GM12878 (cell line): Measurements from ENCODE around the gene IL1RAPL1. TPM values are rescaled to one million over a fixed set of nuclear protein-coding genes. Genes with fewer than 3 reads are reported as not detected.

Experiments used
- ATAC-seq: fragments of 200-7000 bp; cut with Tn5 transposase; 3 replicates; pipeline ENCODE4 v1.9.1; 2020; ENCODE audit warnings: mild to moderate bottlenecking, moderate library complexity
- BruUV-seq: library from RNA; stranded (reverse); fragments of 400-500 nt; replicated peaks from 2 replicates; lab custom pipeline; 2021; lab: Mats Ljungman, UMichigan
- CTCF ChIA-PET: fragments of 300-600 bp; sonication (Branson Sonifier 250); formaldehyde crosslinking; extraction: SDS; loops from one replicate; lab custom pipeline; 2021; ENCODE audit warnings: inconsistent platforms; lab: Yijun Ruan, JAX
- POLR2A ChIA-PET: fragments of 350-600 bp; formaldehyde crosslinking; extraction: SDS; loops from one replicate; lab custom pipeline; 2021; ENCODE audit warnings: inconsistent platforms; lab: Charles Lee
- RAD21 ChIA-PET: fragments of 300-600 bp; sonication (Branson Sonifier 250); formaldehyde crosslinking; loops from one replicate; lab custom pipeline; 2023; ENCODE audit warnings: antibody characterized with exemption; ENCODE audit not compliant: unreplicated experiment; lab: Charles Lee
- SMC1A ChIA-PET: fragments of 300-600 bp; sonication (Branson Sonifier 250); formaldehyde crosslinking; loops from one replicate; lab custom pipeline; 2023; ENCODE audit not compliant: unreplicated experiment, uncharacterized antibody; lab: Charles Lee
- DNase-seq: peaks from one replicate; pipeline ENCODE4 v3.0.0-alpha.2; 2011; ENCODE audit warnings: low read depth, low spot score
- FAIRE-seq: peaks from 3 replicates; lab custom pipeline; 2011; peaks lifted over from hg19 to GRCh38; lab: Jason Lieb, UNC
- H2AFZ ChIP-seq: 2 replicates; pipeline ENCODE4 v1.6.0; 2011; ENCODE audit warnings: low read depth, low read length, control low read depth; ENCODE audit not compliant: control insufficient read depth
- H3K27ac ChIP-seq: 2 replicates; pipeline ENCODE4 v1.5.1; 2011; ENCODE audit warnings: control low read depth; ENCODE audit not compliant: control insufficient read depth, insufficient read depth
- H3K27me3 ChIP-seq, 2 experiments: replicated peaks in 1 of 2; 2 replicates each; pipeline versions ENCODE4 v1.6.0 to v1.6.1; 2011; ENCODE audit warnings: low read length in 1 of 2; ENCODE audit not compliant: control insufficient read depth in 2 of 2, insufficient read depth in 2 of 2
- H3K36me3 ChIP-seq, 2 experiments: 2 replicates each; pipeline ENCODE4 v1.5.1; 2011; ENCODE audit warnings: low read length in 1 of 2; ENCODE audit not compliant: control insufficient read depth in 2 of 2, insufficient read depth in 2 of 2
- H3K4me1 ChIP-seq: 2 replicates; pipeline ENCODE4 v1.6.1; 2011; ENCODE audit warnings: mild to moderate bottlenecking, low read length, moderate library complexity, mixed read lengths; ENCODE audit not compliant: control insufficient read depth, insufficient read depth
- H3K4me2 ChIP-seq: 2 replicates; pipeline ENCODE4 v1.6.0; 2011; ENCODE audit warnings: control low read depth; ENCODE audit not compliant: control insufficient read depth, insufficient read depth
- H3K4me3 ChIP-seq: fragments of 200-600 bp; sonication (generic); 2 replicates; pipeline ENCODE4 v1.5.1; 2016
- H3K79me2 ChIP-seq: 2 replicates; pipeline ENCODE4 v1.6.0; 2011; ENCODE audit warnings: low read length; ENCODE audit not compliant: control insufficient read depth, insufficient read depth
- H3K9ac ChIP-seq: 2 replicates; pipeline ENCODE4 v1.8.0; 2011; ENCODE audit warnings: low read length, control low read depth, mixed read lengths; ENCODE audit not compliant: control insufficient read depth, insufficient read depth
- H3K9me3 ChIP-seq: replicated peaks from 3 replicates; pipeline ENCODE4 v1.5.1; 2011; ENCODE audit warnings: mild to moderate bottlenecking, low read length; ENCODE audit not compliant: control insufficient read depth, insufficient read depth
- H4K20me1 ChIP-seq: 2 replicates; pipeline ENCODE4 v1.6.0; 2011; ENCODE audit not compliant: control insufficient read depth, insufficient read depth
- BCL11A ChIP-seq: IDR thresholded peaks from 2 replicates; pipeline ENCODE4 v1.6.1; 2011; ENCODE audit warnings: low read depth, low read length
- BHLHE40 ChIP-seq, 2 experiments: fragments of 450-650 bp in 1 of 2; IDR thresholded peaks; 2 replicates each; pipeline ENCODE4 v1.6.1; 2011 to 2017; ENCODE audit warnings: low read depth in 2 of 2, borderline replicate concordance in 1 of 2, improper control_type of control experiment in 1 of 2, low read length in 1 of 2, mild to moderate bottlenecking in 1 of 2
- CBX5 ChIP-seq: sonication (generic); IDR thresholded peaks from 2 replicates; pipeline ENCODE4 v1.6.1; 2016; ENCODE audit warnings: low read depth, moderate library complexity, mild to moderate bottlenecking, inconsistent platforms
- DPF2 ChIP-seq: fragments of 450-650 bp; IDR thresholded peaks from 2 replicates; pipeline ENCODE4 v1.6.1; 2017; ENCODE audit warnings: mild to moderate bottlenecking
- ETV6 ChIP-seq, 2 experiments: fragments of 450-650 bp in 1 of 2; IDR thresholded peaks in 1 of 2; conservative IDR thresholded peaks in 1 of 2; 2 replicates each; pipeline ENCODE4 v1.6.1; 2014; ENCODE audit warnings: antibody characterized with exemption in 1 of 2, borderline replicate concordance in 1 of 2, low read depth in 1 of 2, mild to moderate bottlenecking in 1 of 2, moderate library complexity in 1 of 2
- FOXM1 ChIP-seq: IDR thresholded peaks from 2 replicates; pipeline ENCODE4 v1.6.1; 2012; ENCODE audit warnings: low read depth, mild to moderate bottlenecking, inconsistent platforms, low read length, moderate library complexity
- HCFC1 ChIP-seq: fragments of 150-350 bp; IDR thresholded peaks from 2 replicates; pipeline ENCODE4 v1.6.1; 2014; ENCODE audit warnings: low read length
- HDAC2 ChIP-seq: fragments of 200-600 bp; sonication (generic); IDR thresholded peaks from 2 replicates; pipeline ENCODE4 v1.6.1; 2017
- HDAC6 ChIP-seq: fragments of 200-600 bp; sonication (generic); IDR thresholded peaks from one replicate; pipeline ENCODE4 v1.8.0; 2017; ENCODE audit warnings: antibody characterized with exemption; ENCODE audit not compliant: unreplicated experiment
- IRF5 ChIP-seq: fragments of 450-650 bp; IDR thresholded peaks from 2 replicates; pipeline ENCODE4 v1.6.1; 2017; ENCODE audit warnings: borderline replicate concordance
- MEF2A ChIP-seq: IDR thresholded peaks from 2 replicates; pipeline ENCODE4 v1.6.1; 2011; ENCODE audit warnings: low read depth, mild to moderate bottlenecking, low read length, moderate library complexity; ENCODE audit not compliant: insufficient read depth
- NFYA ChIP-seq: IDR thresholded peaks from 2 replicates; pipeline ENCODE4 v1.6.1; 2011; ENCODE audit warnings: low read depth, mild to moderate bottlenecking, low read length, improper control_type of control experiment, borderline replicate concordance
- NR2F1 ChIP-seq: fragments of 450-650 bp; conservative IDR thresholded peaks from 2 replicates; pipeline ENCODE4 v1.6.1; 2017; ENCODE audit warnings: mild to moderate bottlenecking
- POLR2A ChIP-seq: IDR thresholded peaks from 2 replicates; pipeline ENCODE4 v1.6.1; 2011; ENCODE audit warnings: low read depth, mild to moderate bottlenecking, low read length
- RB1 ChIP-seq: fragments of 450-650 bp; formaldehyde crosslinking; IDR thresholded peaks from 2 replicates; pipeline ENCODE4 v1.6.1; 2017; ENCODE audit warnings: mild to moderate bottlenecking, borderline replicate concordance
- RBBP5 ChIP-seq: fragments of 200-600 bp; sonication (generic); conservative IDR thresholded peaks from 2 replicates; pipeline ENCODE4 v1.6.1; 2016
- SIN3A ChIP-seq: IDR thresholded peaks from 2 replicates; pipeline ENCODE4 v1.6.1; 2012; ENCODE audit warnings: low read depth, low read length, improper control_type of control experiment
- SUZ12 ChIP-seq: fragments of 200-600 bp; sonication (generic); IDR thresholded peaks from one replicate; pipeline ENCODE4 v1.6.1; 2018; ENCODE audit warnings: antibody characterized with exemption, mild to moderate bottlenecking; ENCODE audit not compliant: unreplicated experiment
- TCF12 ChIP-seq: IDR thresholded peaks from 2 replicates; pipeline ENCODE4 v1.6.1; 2011; ENCODE audit warnings: low read depth, mild to moderate bottlenecking, low read length
- WRNIP1 ChIP-seq: IDR thresholded peaks from 2 replicates; pipeline ENCODE4 v1.6.1; 2011; ENCODE audit warnings: low read depth, low read length, improper control_type of control experiment, borderline replicate concordance
- YY1 ChIP-seq: IDR thresholded peaks from 2 replicates; pipeline ENCODE4 v1.6.1; 2011; ENCODE audit warnings: low read depth, mild to moderate bottlenecking, low read length
- WGBS: methylation state at CpG from one replicate; pipeline ENCODE4 v1.1.6; 2016; ENCODE audit warnings: low lambda C conversion rate; ENCODE audit not compliant: insufficient replicate concordance, insufficient coverage; ENCODE audit errors: missing lambda C conversion rate; 5-methylcytosine and 5-hydroxymethylcytosine counted together
- in situ Hi-C: fragments of 300-500 bp; cut with MboI; formaldehyde crosslinking; loops from 9 replicates; pipeline ENCODE4 v1.14.3; 2018; ENCODE audit warnings: mixed read lengths
- intact Hi-C: fragments of 100-400 bp; cut with micrococcal nuclease; formaldehyde crosslinking; loops from one replicate; pipeline ENCODE4 v1.14.2; 2022; ENCODE audit not compliant: unreplicated experiment
- polyA plus RNA-seq, 11 experiments: library from polyadenylated mRNA; depleted of rRNA in 4 of 11; unstranded in 6 of 11; stranded (reverse) in 5 of 11; fragments of >200 nt; fragmentation: Nextera tagmentation in 4 of 11; fragmentation: Illumina TruSeq in 1 of 11; extraction: Ambion mirVana in 4 of 11; extraction: Trizol in 1 of 11; gene quantifications; 1 replicate in 1 of 11; 2 replicates in 10 of 11; pipeline versions ENCODE4 v1.2.1 to v1.2.3, GENCODE V29; 2011 to 2016; ENCODE audit warnings: inconsistent platforms in 2 of 11, missing spikeins in 2 of 11, low read depth in 1 of 11
- total RNA-seq, 4 experiments: library from RNA; depleted of rRNA in 3 of 4; stranded (reverse); fragments of >200 nt in 3 of 4; fragmentation: Illumina TruSeq in 1 of 4; extraction: Trizol in 1 of 4; gene quantifications; 2 replicates each; pipeline versions ENCODE4 v1.2.1 to v1.2.3, GENCODE V29; 2013 to 2021

IL1RAPL1 gene
- total and polyA plus RNA-seq, 10 of the 15 experiments (the other 5 are each of a cell fraction or from before 2014, with no cell fraction given), result not detected

- TF ChIP-seq RB1, result no peak
These were observed 585.6 kb downstream of the IL1RAPL1 start (continued) for GRCh38 chrX:29172880-29173279.

GRCh38 chrX:29187264-29187663 lies 600.0 kb downstream of the IL1RAPL1 start:
- SMC1A ChIA-PET, result no interaction called here
- intact Hi-C loops, result no loop called here
- H4K20me1 ChIP-seq, result no peaks in the 10 kb centered on the region

More at GRCh38 chrX:29187264-29187663, 600.0 kb downstream of the IL1RAPL1 start:
- 0% methylated on average over 2 of the region's 2 CpGs for WGBS
- Histone ChIP-seq H3K4me3 (no peak overlapping the region), H3K27me3 (no peaks in the 10 kb centered on the region; a peak in 1 of 4 replicates), H3K27ac (no peak overlapping the region), H3K4me1 (no peaks in the 10 kb centered on the region), H3K9ac (no peak overlapping the region), H2AFZ (no peak overlapping the region), H3K9me3 (no peaks in the 10 kb centered on the region), H3K36me3 (no peaks in the 10 kb centered on the region), H3K4me2 (no peak overlapping the region), H3K79me2 (no peaks in the 10 kb centered on the region)
- no peak for ATAC-seq
- TF ChIP-seq SUZ12, result no peak
- no peak for TF ChIP-seq CBX5
- no peak for TF ChIP-seq ETV6 (conservative IDR thresholded peaks at IDR 0.05 in 1 of 2, IDR thresholded peaks at IDR 0.05 in 1 of 2; ENCODE audit: borderline replicate concordance in 1 of 2, low read depth in 1 of 2)
- no peak for TF ChIP-seq NR2F1
- TF ChIP-seq RBBP5, result no peak
- no peak for TF ChIP-seq YY1
- TF ChIP-seq BCL11A, result no peak
- no peak for TF ChIP-seq HCFC1
- TF ChIP-seq POLR2A, result no peak
- TF ChIP-seq DPF2, result no peak
- TF ChIP-seq SIN3A, result no peak
- TF ChIP-seq TCF12, result no peak
- no peak for TF ChIP-seq MEF2A
- TF ChIP-seq NFYA, result no peak
- no peak for TF ChIP-seq WRNIP1
- TF ChIP-seq FOXM1, result no peak
- TF ChIP-seq IRF5, result no peak
- TF ChIP-seq BHLHE40 (IDR thresholded peaks at IDR 0.05; ENCODE audit: borderline replicate concordance in 1 of 2, low read depth in 2 of 2, low read length in 1 of 2), result no peak
- TF ChIP-seq HDAC2, result no peak
- TF ChIP-seq HDAC6, result no peak
- DNase-seq, result no peak
- POLR2A ChIA-PET, result no interaction called here
- RAD21 ChIA-PET, result no interaction called here
- in situ Hi-C loops, result no loop called here
- CTCF ChIA-PET, result interaction anchor here (0.6 kb wide), 1 partner anchor 192 kb away, joined by 4 read pairs; no protein-coding TSS in a partner anchor
- no peak for FAIRE-seq
- no TSS peak for BruUV-seq
